Pancreas (tissue), 10 donors: ENCODE results near the gene AP2B1. TPM values are rescaled to one million over a fixed set of nuclear protein-coding genes. Genes with fewer than 3 reads are reported as not detected.

ENCODE experiments used
- ATAC-seq, 4 donors: fragments of 200-7000 bp; cut with Tn5 transposase; one replicate each; pipeline versions ENCODE4 v1.8.0 to v1.9.1; 2020; ENCODE audit warnings: mild to moderate bottlenecking in 4 of 4, moderate library complexity in 4 of 4
- DNase-seq, 6 donors: peaks; one replicate each; pipeline ENCODE4 v3.0.0-alpha.2; 2020
- FAIRE-seq: peaks from 2 replicates; lab custom pipeline; 2012; peaks lifted over from hg19 to GRCh38; lab: Jason Lieb, UNC
- H3K27ac ChIP-seq, 4 donors: fragments of 200-600 bp; sonication (generic); 1 replicate in 3 of 4; 2 replicates in 1 of 4; pipeline versions ENCODE4 v1.5.0 to v1.8.0; 2020
- H3K27me3 ChIP-seq, 4 donors: fragments of 200-600 bp; one replicate each; pipeline ENCODE4 v1.8.0; 2021
- H3K36me3 ChIP-seq, 3 donors: fragments of 200-600 bp; sonication (generic) in 1 of 3; one replicate each; pipeline versions ENCODE4 v1.5.0 to v1.8.0; 2020 to 2021
- H3K4me1 ChIP-seq, 3 donors: fragments of 200-600 bp; one replicate each; pipeline ENCODE4 v1.8.0; 2021
- H3K4me3 ChIP-seq, 4 donors: fragments of 200-600 bp; sonication (generic) in 2 of 4; one replicate each; pipeline versions ENCODE4 v1.5.0 to v1.8.0; 2020 to 2021
- H3K9me3 ChIP-seq, 4 donors: fragments of 200-600 bp; one replicate each; pipeline ENCODE4 v1.8.0; 2021
- CTCF ChIP-seq, 4 donors: fragments of 200-600 bp; sonication (generic) in 3 of 4; IDR thresholded peaks; one replicate each; pipeline versions ENCODE4 v1.5.0 to v1.8.0; 2021; ENCODE audit warnings: antibody characterized with exemption in 4 of 4
- WGBS, 2 donors: extraction: QIAGEN DNeasy Blood & Tissue Kit; methylation state at CpG; one replicate each; pipeline ENCODE4 v1.1.7; 2013; 5-methylcytosine and 5-hydroxymethylcytosine counted together
- intact Hi-C, 3 donors: fragments of 100-400 bp; cut with DNase I; formaldehyde crosslinking; loops; one replicate each; pipeline versions ENCODE4 v1.11.1 to v1.14.2; 2022
- polyA plus RNA-seq, 2 donors: library from polyadenylated mRNA; stranded (reverse); fragments of 200-250 nt; gene quantifications; one replicate each; pipeline ENCODE4 v1.2.3, GENCODE V29; 2013
- total RNA-seq, 6 donors: library from RNA; stranded (reverse); fragmentation: NEBNext Ultra II Directional in 4 of 6; extraction: Animal tissue kit (Norgen Biotek cat#: 25700) in 4 of 6; gene quantifications; one replicate each; pipeline versions ENCODE4 v1.2.1 to v1.2.4, GENCODE V29; 2021 to 2023
- donor health status: healthy with polysubstance abuse.
- donor health status: DM: no; HTN: no; CAD: no; lungs with moderate emphysema.
- donor health status: DM: no; HTN: no; CAD: no.
- donor health status: control.
- donor health status: control.
- donor health status: Bipolar disorder and iron deficiency.
- donor health status: DM: yes; HTN: yes; CAD: no.
- donor health status: DM: no; HTN: no; CAD: no.
- donor health status: DM: no; HTN: no; CAD: no.
- donor health status: DM: yes; HTN: yes; CAD: no.

Gene AP2B1
- total and polyA plus RNA-seq, 8 donors: 21.2 to 83.2 (median 47.3) TPM

- DNase-seq (no peak), ATAC-seq (no peak), FAIRE-seq (no peak)
- H3K9me3 ChIP-seq: no peaks in the 10 kb centered on the region
- no peak overlapping the region for H3K4me3 ChIP-seq
- no peaks in the 10 kb centered on the region for H3K36me3 ChIP-seq
- WGBS, 2 donors: 66 to 77% methylated on average over 29 of the region's 29 CpGs
- no peak for TF ChIP-seq CTCF (IDR thresholded peaks at IDR 0.05)
- intact Hi-C loops: no loop called here
- H3K27ac ChIP-seq: no peak overlapping the region
- no peaks in the 10 kb centered on the region for H3K27me3 ChIP-seq
- H3K4me1 ChIP-seq: peaks cover 0 to 6% (median 5%) of the 10 kb centered on the region in 3 donors
Observed at GRCh38 chr17:35735036-35735805, 148.1 kb downstream of the AP2B1 start.

DNA sequence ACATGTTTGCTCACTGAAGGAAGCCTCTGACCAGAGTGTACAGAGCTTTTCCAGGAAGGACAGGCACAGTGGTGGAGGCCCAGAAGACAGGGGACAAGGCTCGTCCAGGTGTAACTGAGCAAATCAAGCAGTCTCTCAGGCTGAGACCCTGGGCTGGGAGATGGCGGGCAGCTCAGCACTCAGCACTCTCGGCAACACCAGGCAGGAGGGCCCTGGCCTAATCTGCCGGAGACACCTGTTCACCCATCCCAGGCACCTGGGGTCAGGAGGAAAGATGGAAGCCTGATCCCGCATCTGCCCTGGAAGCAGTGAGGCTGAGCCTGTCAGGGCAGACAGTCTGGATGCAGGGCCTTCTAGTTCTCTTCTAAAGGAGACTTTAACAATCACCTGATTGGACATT, 149.1 kb downstream of the AP2B1 start:
- WGBS, 2 donors: 84 to 96% methylated on average over 5 of the region's 5 CpGs
- H3K27ac ChIP-seq: no peak overlapping the region
- TF ChIP-seq CTCF (IDR thresholded peaks at IDR 0.05): no peak
- peaks cover 0 to under 1% (median 0%) of the 10 kb centered on the region in 4 donors for H3K27me3 ChIP-seq
- no peak for FAIRE-seq
- intact Hi-C loops: no loop called here
- peaks cover under 1 to 4% (median 1%) of the 10 kb centered on the region in 3 donors for H3K4me1 ChIP-seq
- no peak for ATAC-seq
- no peak for DNase-seq
- H3K4me3 ChIP-seq: no peak overlapping the region
- H3K9me3 ChIP-seq: no peaks in the 10 kb centered on the region
- no peaks in the 10 kb centered on the region for H3K36me3 ChIP-seq

- TF ChIP-seq CTCF (IDR thresholded peaks at IDR 0.05): no peak
- Histone ChIP-seq H3K36me3 (no peaks in the 10 kb centered on the region), H3K4me1 (peaks cover 0 to 6% (median 0%) of the 10 kb centered on the region in 3 donors), H3K27me3 (peaks cover 0 to 4% (median 0%) of the 10 kb centered on the region in 4 donors), H3K4me3 (no peak overlapping the region), H3K27ac (no peak overlapping the region), H3K9me3 (no peaks in the 10 kb centered on the region)
- no peak for ATAC-seq
- intact Hi-C loops: no loop called here
- no peak for FAIRE-seq
- DNase-seq: no peak
- 76 to 88% methylated on average over 5 of the region's 5 CpGs for WGBS, 2 donors
Observed at GRCh38 chr17:35738519-35739133, 151.5 kb downstream of the AP2B1 start.

GRCh38 chr17:35740216-35740615, 153.1 kb downstream of the AP2B1 start:
- Histone ChIP-seq H3K27me3 (peaks cover 0 to 4% (median 0%) of the 10 kb centered on the region in 4 donors), H3K4me1 (peaks cover 0 to 6% (median 0%) of the 10 kb centered on the region in 3 donors), H3K27ac (no peak overlapping the region), H3K36me3 (no peaks in the 10 kb centered on the region), H3K4me3 (no peak overlapping the region), H3K9me3 (no peaks in the 10 kb centered on the region)
- FAIRE-seq (no peak), DNase-seq (no peak), ATAC-seq (no peak)
- 69 to 80% methylated on average over 7 of the region's 7 CpGs for WGBS, 2 donors
- no peak for TF ChIP-seq CTCF (IDR thresholded peaks at IDR 0.05)
- intact Hi-C loops: loop anchor here in 2 of 3 donors (10.0 kb wide), 2 partner anchors 75 to 125 kb away; no protein-coding TSS in a partner anchor
